ENCODE measurements around the gene UGT1A10. TPM values are rescaled to one million over a fixed set of nuclear protein-coding genes. Genes with fewer than 3 reads are reported as not detected.
"Not testable (repeated sequence)": the region's sequence is repeated elsewhere in the genome, so short reads cannot be mapped to it uniquely, and the experiment has no call there.

Gene UGT1A10
- not detected for polyA plus RNA-seq (2012; ENCODE audit: low read depth, missing spikeins)

DNA sequence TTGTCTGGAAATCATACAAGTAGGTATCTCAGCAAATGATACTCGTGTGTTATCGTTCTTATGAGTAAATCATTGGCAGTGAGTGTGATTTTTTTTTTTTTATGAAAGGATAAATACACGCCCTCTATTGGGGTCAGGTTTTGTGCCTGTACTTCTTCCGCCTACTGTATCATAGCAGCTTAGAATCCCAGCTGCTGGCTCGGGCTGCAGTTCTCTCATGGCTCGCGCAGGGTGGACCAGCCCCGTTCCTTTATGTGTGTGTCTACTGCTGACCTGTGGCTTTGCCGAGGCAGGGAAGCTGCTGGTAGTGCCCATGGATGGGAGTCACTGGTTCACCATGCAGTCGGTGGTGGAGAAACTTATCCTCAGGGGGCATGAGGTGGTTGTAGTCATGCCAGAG, at the start of gene UGT1A10:
TSS of gene UGT1A10 (plus strand) at position 143 of the 400 bp plus-strand sequence. CDS start at position 218, 75 bp downstream.
- not testable (repeated sequence) for FAIRE-seq; DNase-seq (ENCODE audit: insufficient read length, low spot score)

DNA sequence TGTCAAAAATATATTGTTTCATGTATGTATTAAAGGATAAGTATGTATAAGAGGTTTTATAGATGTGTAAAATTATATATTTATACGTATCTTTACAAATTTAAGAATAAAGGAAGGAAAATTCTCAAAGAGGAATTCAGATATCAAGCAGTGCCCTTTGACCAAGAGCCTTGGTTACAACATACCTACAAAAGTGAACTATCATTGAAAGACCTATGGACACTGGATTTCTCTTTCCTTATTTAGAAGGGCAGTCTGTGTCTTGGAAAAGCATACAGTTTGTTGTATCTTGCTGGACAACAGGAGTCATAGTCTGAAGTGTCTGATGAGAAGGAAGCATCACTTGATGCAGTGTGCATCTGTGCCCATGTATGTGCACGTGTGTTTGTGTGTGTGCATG, 47.8 kb upstream of the UGT1A10 start:
- FAIRE-seq: no peak
- DNase-seq (ENCODE audit: insufficient read length, low spot score): no peak
- no peak for TF ChIP-seq POU2F2 (IDR thresholded peaks at IDR 0.05; ENCODE audit: low read depth, low read length)
- no peak for TF ChIP-seq POLR2A (IDR thresholded peaks at IDR 0.05; ENCODE audit: low read depth, low read length)
- no peak for TF ChIP-seq POLR2AphosphoS5 (IDR thresholded peaks at IDR 0.05; ENCODE audit: low read depth, low read length)
- TF ChIP-seq PAX5 (IDR thresholded peaks at IDR 0.05; ENCODE audit: insufficient read depth, low read length, severe bottlenecking): no peak
- no peak for TF ChIP-seq TAF1 (IDR thresholded peaks at IDR 0.05; ENCODE audit: low read depth, low read length)
- no peak for TF ChIP-seq SPI1 (IDR thresholded peaks at IDR 0.05; ENCODE audit: low read depth, low read length)

GRCh38 chr2:233592706-233593105, 43.5 kb upstream of the UGT1A10 start:
- not testable (repeated sequence) for DNase-seq (ENCODE audit: insufficient read length, low spot score)
- FAIRE-seq: peak; percentile 66

- TF ChIP-seq SPI1 (IDR thresholded peaks at IDR 0.05; ENCODE audit: low read depth, low read length): no peak
- TF ChIP-seq PAX5 (IDR thresholded peaks at IDR 0.05; ENCODE audit: insufficient read depth, low read length, severe bottlenecking): peak; percentile 56
- FAIRE-seq (no peak), DNase-seq (ENCODE audit: insufficient read length, low spot score) (no peak)
These were observed 43.0 kb upstream of the UGT1A10 start for GRCh38 chr2:233593201-233593600.

DNA sequence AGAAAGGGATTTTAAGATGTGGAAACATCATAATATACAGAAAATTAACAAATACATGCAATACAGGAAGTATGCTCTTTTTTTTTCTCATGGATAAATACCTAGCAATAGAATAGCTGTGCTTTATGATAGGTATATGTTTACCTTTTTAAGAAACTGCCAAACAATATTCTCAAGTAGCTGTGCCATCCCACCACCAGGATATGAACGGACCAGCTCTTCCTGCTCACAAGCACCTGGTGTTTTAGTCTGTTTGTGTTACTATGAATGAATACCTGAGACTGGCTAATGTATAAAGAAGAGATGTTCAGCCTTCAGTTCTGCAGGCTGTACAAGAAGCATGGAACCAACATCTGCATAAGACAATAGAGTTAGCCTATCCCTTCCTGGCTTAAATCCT, 38.7 kb upstream of the UGT1A10 start:
- FAIRE-seq: no peak
- TF ChIP-seq POLR2AphosphoS5 (IDR thresholded peaks at IDR 0.05; ENCODE audit: low read depth, low read length): no peak
- no peak for TF ChIP-seq PAX5 (IDR thresholded peaks at IDR 0.05; ENCODE audit: insufficient read depth, low read length, severe bottlenecking)
- TF ChIP-seq POLR2A (IDR thresholded peaks at IDR 0.05; ENCODE audit: low read depth, low read length): no peak
- TF ChIP-seq TAF1 (IDR thresholded peaks at IDR 0.05; ENCODE audit: low read depth, low read length): no peak
- TF ChIP-seq POU2F2 (IDR thresholded peaks at IDR 0.05; ENCODE audit: low read depth, low read length): no peak
- TF ChIP-seq SPI1 (IDR thresholded peaks at IDR 0.05; ENCODE audit: low read depth, low read length): no peak

DNA sequence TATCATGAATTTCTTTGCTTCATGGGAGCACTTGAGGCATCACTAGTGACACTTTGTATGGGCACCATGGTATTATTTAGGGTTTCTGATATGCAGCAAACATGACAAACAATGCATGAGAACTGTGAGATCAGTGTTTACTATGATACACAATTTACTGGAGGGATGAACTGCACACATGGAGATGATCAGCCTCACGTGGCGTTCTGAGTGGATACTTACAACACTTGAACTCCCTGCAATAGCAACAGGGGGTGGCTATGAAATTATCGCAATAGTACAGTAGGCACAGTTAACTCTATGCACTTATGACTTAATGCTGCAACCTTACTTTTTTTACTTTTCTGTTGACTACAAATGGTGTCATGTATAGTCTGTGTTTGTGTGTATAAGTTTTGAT, 37.3 kb upstream of the UGT1A10 start:
- TF ChIP-seq SPI1 (IDR thresholded peaks at IDR 0.05; ENCODE audit: low read depth, low read length) (no peak), POU2F2 (IDR thresholded peaks at IDR 0.05; ENCODE audit: low read depth, low read length) (no peak)
- peak; percentile 35 for FAIRE-seq
- DNase-seq (ENCODE audit: insufficient read length, low spot score): no peak

More for the DNA sequence above, 38.7 kb upstream of the UGT1A10 start:
- DNase-seq (ENCODE audit: insufficient read length, low spot score): no peak

DNA sequence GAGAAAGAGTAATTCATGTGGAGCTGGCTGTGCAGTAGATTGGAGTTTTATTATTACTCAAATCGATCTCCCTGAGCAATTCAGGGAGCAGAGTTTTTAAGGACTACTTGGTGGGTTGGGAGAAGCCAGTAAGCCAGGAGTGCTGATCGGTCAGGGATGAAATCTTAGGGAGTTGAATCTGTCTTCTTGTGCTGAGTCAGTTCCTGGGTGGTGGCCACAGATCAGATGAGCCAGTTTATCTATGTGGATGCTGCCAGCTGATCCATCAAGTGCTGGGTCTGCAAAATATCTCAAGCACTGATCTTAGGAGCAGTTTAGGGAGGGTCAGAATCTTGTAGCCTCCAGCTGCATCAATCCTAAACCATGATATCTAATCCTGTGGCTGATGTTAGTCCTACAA, 35.9 kb upstream of the UGT1A10 start:
- no peak for DNase-seq (ENCODE audit: insufficient read length, low spot score)
- TF ChIP-seq POLR2AphosphoS5 (IDR thresholded peaks at IDR 0.05; ENCODE audit: low read depth, low read length) (no peak), SPI1 (IDR thresholded peaks at IDR 0.05; ENCODE audit: low read depth, low read length) (no peak), PAX5 (IDR thresholded peaks at IDR 0.05; ENCODE audit: insufficient read depth, low read length, severe bottlenecking) (no peak), TAF1 (IDR thresholded peaks at IDR 0.05; ENCODE audit: low read depth, low read length) (no peak), POU2F2 (IDR thresholded peaks at IDR 0.05; ENCODE audit: low read depth, low read length) (no peak), POLR2A (IDR thresholded peaks at IDR 0.05; ENCODE audit: low read depth, low read length) (no peak)
- FAIRE-seq: no peak

DNA sequence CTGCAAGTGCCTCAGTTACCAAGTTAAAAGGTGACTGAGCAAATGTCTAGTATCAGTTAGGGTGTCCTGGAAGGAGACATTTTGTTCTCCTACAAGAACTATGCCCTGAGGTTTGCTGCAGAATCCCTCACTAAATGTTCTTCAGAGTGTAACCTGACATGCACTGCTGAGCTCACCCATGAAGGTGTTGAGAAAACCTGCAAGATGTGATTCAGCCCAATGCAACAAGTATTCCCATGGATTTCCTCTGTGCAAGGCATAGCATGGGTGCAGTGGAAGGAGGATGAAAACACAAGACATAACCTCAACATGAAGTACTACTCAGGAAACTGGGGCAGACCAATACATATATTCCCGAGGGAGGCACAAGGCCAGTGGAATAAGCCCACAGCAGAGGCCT, 34.2 kb upstream of the UGT1A10 start:
- no peak for TF ChIP-seq TAF1 (IDR thresholded peaks at IDR 0.05; ENCODE audit: low read depth, low read length)
- TF ChIP-seq POLR2A (IDR thresholded peaks at IDR 0.05; ENCODE audit: low read depth, low read length): no peak
- no peak for TF ChIP-seq SPI1 (IDR thresholded peaks at IDR 0.05; ENCODE audit: low read depth, low read length)
- no peak for TF ChIP-seq PAX5 (IDR thresholded peaks at IDR 0.05; ENCODE audit: insufficient read depth, low read length, severe bottlenecking)
- TF ChIP-seq POU2F2 (IDR thresholded peaks at IDR 0.05; ENCODE audit: low read depth, low read length): no peak
- TF ChIP-seq POLR2AphosphoS5 (IDR thresholded peaks at IDR 0.05; ENCODE audit: low read depth, low read length): no peak
- DNase-seq (ENCODE audit: insufficient read length, low spot score) (no peak), FAIRE-seq (no peak)

DNA sequence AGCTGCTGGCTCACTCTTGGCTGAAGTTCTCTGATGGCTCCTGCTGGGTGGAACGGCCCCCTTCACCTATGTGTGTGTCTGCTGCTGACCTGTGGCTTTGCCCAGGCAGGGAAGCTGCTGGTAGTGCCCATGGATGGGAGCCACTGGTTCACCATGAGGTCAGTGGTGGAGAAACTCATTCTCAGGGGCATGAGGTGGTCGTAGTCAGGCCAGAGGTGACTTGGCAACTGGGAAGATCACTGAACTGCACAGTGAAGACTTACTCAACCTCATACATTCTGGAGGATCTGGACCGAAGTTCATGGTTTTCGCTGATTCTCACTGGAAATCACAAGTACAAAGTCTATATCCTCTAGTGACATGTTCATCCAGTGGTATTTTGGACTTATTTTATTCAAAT, 32.7 kb upstream of the UGT1A10 start:
- DNase-seq (ENCODE audit: insufficient read length, low spot score) (no peak), FAIRE-seq (no peak)
- TF ChIP-seq POLR2A (IDR thresholded peaks at IDR 0.05; ENCODE audit: low read depth, low read length): no peak
- TF ChIP-seq POLR2AphosphoS5 (IDR thresholded peaks at IDR 0.05; ENCODE audit: low read depth, low read length): no peak
- TF ChIP-seq TAF1 (IDR thresholded peaks at IDR 0.05; ENCODE audit: low read depth, low read length): no peak
- TF ChIP-seq SPI1 (IDR thresholded peaks at IDR 0.05; ENCODE audit: low read depth, low read length): no peak
- no peak for TF ChIP-seq POU2F2 (IDR thresholded peaks at IDR 0.05; ENCODE audit: low read depth, low read length)
- no peak for TF ChIP-seq PAX5 (IDR thresholded peaks at IDR 0.05; ENCODE audit: insufficient read depth, low read length, severe bottlenecking)

DNA sequence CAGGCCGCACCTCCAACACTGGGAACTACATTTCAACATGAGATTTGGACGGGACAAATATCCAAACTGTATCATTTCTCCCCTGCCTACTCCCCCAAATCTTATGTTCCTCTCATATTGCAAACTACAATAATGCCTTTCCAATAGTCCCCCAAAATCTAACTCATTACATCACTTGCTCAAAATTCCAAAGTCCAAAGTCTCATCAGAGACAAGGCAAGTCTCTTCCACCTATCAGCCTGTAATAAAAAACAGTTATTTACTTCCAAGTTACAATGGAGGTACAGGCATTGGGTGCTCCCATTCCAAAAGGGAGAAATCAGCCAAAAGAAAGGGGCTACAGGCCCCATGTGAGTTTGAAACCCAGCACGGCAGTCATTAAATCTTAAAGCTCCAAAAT, 31.4 kb upstream of the UGT1A10 start:
- FAIRE-seq (no peak), DNase-seq (ENCODE audit: insufficient read length, low spot score) (no peak)
- TF ChIP-seq SPI1 (IDR thresholded peaks at IDR 0.05; ENCODE audit: low read depth, low read length): no peak
- no peak for TF ChIP-seq TAF1 (IDR thresholded peaks at IDR 0.05; ENCODE audit: low read depth, low read length)
- no peak for TF ChIP-seq PAX5 (IDR thresholded peaks at IDR 0.05; ENCODE audit: insufficient read depth, low read length, severe bottlenecking)
- no peak for TF ChIP-seq POLR2AphosphoS5 (IDR thresholded peaks at IDR 0.05; ENCODE audit: low read depth, low read length)
- no peak for TF ChIP-seq POLR2A (IDR thresholded peaks at IDR 0.05; ENCODE audit: low read depth, low read length)
- TF ChIP-seq POU2F2 (IDR thresholded peaks at IDR 0.05; ENCODE audit: low read depth, low read length): no peak

- no peak for FAIRE-seq
- TF ChIP-seq POU2F2 (IDR thresholded peaks at IDR 0.05; ENCODE audit: low read depth, low read length): no peak
- no peak for TF ChIP-seq PAX5 (IDR thresholded peaks at IDR 0.05; ENCODE audit: insufficient read depth, low read length, severe bottlenecking)
- no peak for TF ChIP-seq POLR2A (IDR thresholded peaks at IDR 0.05; ENCODE audit: low read depth, low read length)
- DNase-seq (ENCODE audit: insufficient read length, low spot score): no peak
These were observed 30.6 kb upstream of the UGT1A10 start for GRCh38 chr2:233605680-233606079.
